22Rv1 (cell line): ENCODE measurements around the gene PRKCQ.

Experiments used
- H3K27ac ChIP-seq: fragments of 450-650 bp; 2 replicates; pipeline ENCODE4 v1.5.1; 2017
- ZFX ChIP-seq: fragments of 450-650 bp; IDR thresholded peaks from 2 replicates; pipeline ENCODE4 v1.6.1; 2017; ENCODE audit warnings: antibody characterized with exemption, borderline replicate concordance
- TF ChIP-seq, protein P1 (sequence below): fragments of 450-650 bp; IDR thresholded peaks from 2 replicates; pipeline ENCODE4 v1.5.1; 2017; ENCODE audit warnings: mild to moderate bottlenecking

The PRKCQ gene

DNA sequence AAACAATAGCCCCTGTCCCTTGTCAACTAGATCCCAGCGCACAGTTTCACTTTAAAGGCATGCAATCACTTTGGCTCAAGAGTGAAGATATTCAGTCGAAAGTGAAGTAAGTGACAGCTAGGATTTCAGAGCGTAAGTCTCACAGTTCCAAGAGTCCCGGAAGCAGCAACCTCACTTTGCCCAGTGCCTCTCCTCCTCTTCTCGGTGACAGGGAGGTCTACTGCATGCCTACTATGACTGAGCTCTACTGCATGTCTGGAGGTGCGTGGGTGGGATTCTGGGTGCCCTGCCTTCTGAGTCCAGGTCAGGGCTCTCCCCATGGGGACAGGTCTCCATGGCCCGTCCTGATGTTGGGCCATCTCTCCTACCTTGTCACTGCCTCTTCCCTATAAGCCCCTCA, 17.0 kb downstream of the PRKCQ start:
- no peak overlapping the region for H3K27ac ChIP-seq
- TF ChIP-seq, protein P1, sequence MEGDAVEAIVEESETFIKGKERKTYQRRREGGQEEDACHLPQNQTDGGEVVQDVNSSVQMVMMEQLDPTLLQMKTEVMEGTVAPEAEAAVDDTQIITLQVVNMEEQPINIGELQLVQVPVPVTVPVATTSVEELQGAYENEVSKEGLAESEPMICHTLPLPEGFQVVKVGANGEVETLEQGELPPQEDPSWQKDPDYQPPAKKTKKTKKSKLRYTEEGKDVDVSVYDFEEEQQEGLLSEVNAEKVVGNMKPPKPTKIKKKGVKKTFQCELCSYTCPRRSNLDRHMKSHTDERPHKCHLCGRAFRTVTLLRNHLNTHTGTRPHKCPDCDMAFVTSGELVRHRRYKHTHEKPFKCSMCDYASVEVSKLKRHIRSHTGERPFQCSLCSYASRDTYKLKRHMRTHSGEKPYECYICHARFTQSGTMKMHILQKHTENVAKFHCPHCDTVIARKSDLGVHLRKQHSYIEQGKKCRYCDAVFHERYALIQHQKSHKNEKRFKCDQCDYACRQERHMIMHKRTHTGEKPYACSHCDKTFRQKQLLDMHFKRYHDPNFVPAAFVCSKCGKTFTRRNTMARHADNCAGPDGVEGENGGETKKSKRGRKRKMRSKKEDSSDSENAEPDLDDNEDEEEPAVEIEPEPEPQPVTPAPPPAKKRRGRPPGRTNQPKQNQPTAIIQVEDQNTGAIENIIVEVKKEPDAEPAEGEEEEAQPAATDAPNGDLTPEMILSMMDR, result no peak
- no peak for TF ChIP-seq ZFX

DNA sequence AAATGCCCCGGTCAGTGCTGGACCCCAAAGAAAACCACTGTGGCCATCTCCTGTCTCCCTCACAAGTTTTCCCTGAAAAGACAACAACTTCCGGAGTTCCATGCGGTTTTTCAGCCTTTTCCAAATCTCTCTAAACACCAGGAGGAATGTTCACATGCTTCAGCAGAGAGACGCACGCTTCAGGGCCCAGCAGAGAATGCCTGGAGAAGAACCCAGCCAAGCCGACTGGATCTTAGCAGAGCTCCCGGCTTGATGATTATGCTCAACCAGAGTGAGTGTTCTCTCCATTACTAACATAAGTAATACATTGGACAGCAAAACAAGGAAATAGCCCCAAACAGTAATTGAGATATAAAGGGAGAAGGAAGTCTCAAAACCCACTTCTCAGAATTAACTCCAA, 17.9 kb downstream of the PRKCQ start:
- H3K27ac ChIP-seq, result no peak overlapping the region
- TF ChIP-seq, protein P1, result no peak
- no peak for TF ChIP-seq ZFX

DNA sequence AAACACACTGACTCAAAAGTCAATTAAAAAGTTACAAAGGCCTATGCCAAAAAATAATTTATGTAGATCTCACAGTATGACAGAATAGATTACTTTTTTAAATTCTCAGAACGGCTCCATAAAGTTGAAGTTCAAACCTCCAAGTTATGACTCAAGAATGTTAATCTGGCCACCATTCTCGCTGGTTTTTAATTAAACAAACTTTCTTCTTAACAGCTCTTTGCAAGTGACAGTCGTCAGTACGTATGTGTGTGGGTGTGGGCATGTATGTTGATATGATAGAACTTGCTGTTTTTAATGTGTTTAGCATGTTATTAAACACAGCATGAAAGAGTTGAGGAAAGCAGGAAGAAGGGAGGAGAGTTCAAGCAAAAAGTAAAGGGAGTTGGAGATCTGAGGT, 18.5 kb downstream of the PRKCQ start:
- H3K27ac ChIP-seq, result no peak overlapping the region
- TF ChIP-seq, protein P1, result no peak
- no peak for TF ChIP-seq ZFX

DNA sequence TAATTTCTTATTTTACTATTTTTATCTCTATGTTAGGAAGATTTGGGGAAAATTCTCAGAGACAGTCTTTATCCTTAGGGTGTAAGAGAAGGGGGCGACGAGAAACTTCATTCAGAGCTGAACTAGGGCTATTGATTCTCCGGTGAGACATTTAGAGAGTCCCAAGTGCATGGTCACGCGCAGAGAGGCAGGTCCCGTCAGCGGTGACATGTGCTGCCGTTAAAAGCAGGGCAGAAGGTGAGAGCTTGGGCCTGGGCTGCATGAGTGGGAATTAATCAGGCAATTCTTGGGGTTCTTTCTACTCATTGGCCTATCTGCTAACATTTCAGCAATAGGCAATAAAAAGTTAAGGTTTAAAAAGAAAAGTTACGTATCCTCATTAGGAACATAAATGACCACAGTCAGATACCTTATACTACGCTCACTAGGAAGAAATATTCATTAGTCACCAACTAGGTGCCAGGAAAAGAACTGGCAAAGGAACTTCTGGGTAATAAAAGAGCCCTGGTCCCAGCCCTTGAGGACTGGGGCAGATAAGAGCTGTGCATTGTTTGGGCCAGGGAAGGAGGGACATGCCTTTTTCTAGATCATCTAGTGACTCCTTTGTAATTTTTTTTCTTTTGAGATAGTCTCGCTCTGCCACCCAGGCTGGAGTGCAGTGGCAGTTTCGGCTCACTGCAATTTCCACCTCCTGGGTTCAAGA, 21.2 kb downstream of the PRKCQ start:
- no peak for TF ChIP-seq ZFX
- TF ChIP-seq, protein P1, result no peak
- H3K27ac ChIP-seq, result no peak overlapping the region

DNA sequence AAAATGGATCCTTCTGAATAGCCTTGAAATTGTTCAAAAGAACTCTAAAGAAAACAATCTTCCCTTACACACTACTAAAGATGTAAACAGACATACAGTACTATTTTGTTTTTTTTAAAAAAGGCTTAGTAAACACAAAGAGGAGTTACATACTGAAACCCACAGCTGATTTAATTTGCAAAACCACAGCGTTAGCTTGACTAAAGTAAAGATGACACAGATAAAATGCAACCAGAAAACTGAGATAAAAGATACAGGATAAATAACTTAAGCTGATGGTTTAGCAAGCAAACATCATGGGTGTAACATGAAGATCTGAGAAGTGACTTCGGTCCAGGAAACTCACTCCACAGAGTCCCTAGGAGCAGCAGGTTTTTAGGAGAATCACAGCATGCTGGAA, 21.8 kb downstream of the PRKCQ start:
- no peak overlapping the region for H3K27ac ChIP-seq
- TF ChIP-seq, protein P1, result no peak
- TF ChIP-seq ZFX, result no peak

DNA sequence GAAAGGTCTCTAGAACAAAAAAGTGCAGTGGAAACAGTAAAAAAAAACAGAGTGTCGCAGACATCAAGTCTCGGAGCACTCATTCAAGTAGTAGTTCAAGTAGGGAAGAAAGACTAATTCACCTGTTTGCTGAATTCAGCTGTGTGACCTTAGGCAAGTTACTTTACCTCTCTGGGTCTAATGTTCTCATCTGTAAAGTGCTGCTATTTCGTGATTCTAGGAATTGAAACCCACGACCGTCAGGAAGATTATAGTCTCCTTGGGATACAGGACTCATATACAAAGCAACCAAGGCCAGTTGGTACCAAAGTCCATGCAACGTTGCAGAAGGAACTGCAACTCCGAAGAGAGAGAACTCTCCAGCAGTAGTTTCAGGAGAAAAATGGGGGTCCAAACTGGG, 26.1 kb downstream of the PRKCQ start:
- TF ChIP-seq, protein P1, result no peak
- no peak for TF ChIP-seq ZFX
- no peak overlapping the region for H3K27ac ChIP-seq

DNA sequence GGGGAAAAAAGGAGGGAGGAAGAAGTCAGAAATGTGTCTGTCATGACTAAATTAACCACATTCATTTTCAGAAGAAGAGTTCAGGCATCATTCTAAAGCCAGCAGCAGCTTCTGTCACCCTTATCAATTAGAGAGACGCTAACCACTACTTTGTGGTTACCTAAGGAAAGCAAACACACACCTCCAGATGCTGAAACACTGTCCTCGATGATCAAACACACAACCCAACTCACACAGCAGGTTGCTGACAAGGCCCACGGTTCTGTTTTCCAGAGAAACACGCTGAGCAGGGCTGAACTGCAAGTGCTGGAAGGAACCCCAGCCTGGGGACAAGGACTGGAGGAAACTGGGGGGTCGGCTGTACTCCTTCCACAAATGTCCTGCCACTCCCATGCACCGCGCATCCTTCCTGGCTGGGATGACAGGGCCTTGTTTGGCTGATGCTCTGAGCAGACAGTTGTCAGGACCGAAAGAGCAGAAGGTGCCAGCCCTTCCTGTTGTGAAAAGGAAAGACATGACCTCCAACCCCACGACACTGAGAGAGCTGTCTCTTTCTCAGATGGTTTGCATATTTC, 36.6 kb downstream of the PRKCQ start:
- no peak overlapping the region for H3K27ac ChIP-seq
- no peak for TF ChIP-seq ZFX
- TF ChIP-seq, protein P1, result no peak
